ENCODE data around the gene KBTBD2.
"Not testable (repeated sequence)": the region's sequence is repeated elsewhere in the genome, so short reads cannot be mapped to it uniquely, and the experiment has no call there.

- TF ChIP-seq CTCF (IDR thresholded peaks at IDR 0.05); EZH2 (IDR thresholded peaks at IDR 0.05; ENCODE audit: borderline replicate concordance, insufficient read depth, low read depth, low read length, poor library complexity, severe bottlenecking): not testable (repeated sequence)
These were observed 27.7 kb downstream of the KBTBD2 start for GRCh38 chr7:32863872-32864271.

Data from B cell (primary cell).